HCT116 (cell line): Measurements from ENCODE around the gene MARCHF3. TPM values are rescaled to one million over a fixed set of nuclear protein-coding genes. Genes with fewer than 3 reads are reported as not detected.

Source experiments
- ATAC-seq: fragments of 200-7000 bp; cut with Tn5 transposase; 2 replicates; pipeline ENCODE4 v1.9.1; 2020; ENCODE audit warnings: mild to moderate bottlenecking, moderate library complexity
- BruUV-seq: library from RNA; stranded (reverse); fragments of 400-500 nt; replicated peaks from 2 replicates; lab custom pipeline; 2021; lab: Mats Ljungman, UMichigan
- CTCF ChIA-PET: fragments of 300-600 bp; sonication (Branson Sonifier 250); formaldehyde crosslinking; loops from one replicate; lab custom pipeline; 2021; ENCODE audit warnings: antibody characterized with exemption; lab: Charles Lee
- POLR2A ChIA-PET: fragments of 300-600, 350-600 bp; sonication (Branson Sonifier 250); formaldehyde crosslinking; loops from one replicate; lab custom pipeline; 2021; ENCODE audit warnings: antibody characterized with exemption; lab: Charles Lee
- RAD21 ChIA-PET, 2 experiments: fragments of 300-600 bp; sonication (Branson Sonifier 250); formaldehyde crosslinking; loops; one replicate each; lab custom pipeline; 2023; ENCODE audit warnings: low total read pairs in 2 of 2; ENCODE audit not compliant: uncharacterized antibody in 2 of 2, unreplicated experiment in 2 of 2, low non-redundant PET in 1 of 2; lab: Charles Lee
- DNase-seq: peaks from one replicate; pipeline ENCODE4 v3.0.0-alpha.2; 2010; ENCODE audit warnings: low read depth, low spot score
- H2AFZ ChIP-seq: fragments of 200-600 bp; shearing (Covaris generic), sonication (generic); 2 replicates; pipeline ENCODE4 v1.6.1; 2017; ENCODE audit warnings: low read depth, mixed run types, mixed read lengths, antibody characterized with exemption, low read length; ENCODE audit not compliant: poor library complexity, severe bottlenecking
- H3K27ac ChIP-seq: 2 replicates; pipeline ENCODE4 v1.5.1; 2012; ENCODE audit warnings: low read depth, low read length
- H3K27me3 ChIP-seq: fragments of 200-600 bp; sonication (generic); 2 replicates; pipeline ENCODE4 v1.6.1; 2016; ENCODE audit warnings: mixed run types, low read length, mixed read lengths; ENCODE audit not compliant: insufficient read depth
- H3K36me3 ChIP-seq, 2 experiments: fragments of 200-500 bp in 1 of 2; fragments of 200-600 bp in 1 of 2; sonication (Bioruptor generic) in 1 of 2; sonication (generic) in 1 of 2; 2 replicates each; pipeline versions ENCODE4 v1.5.1 to v1.6.1; 2014 to 2016; ENCODE audit warnings: low read length in 2 of 2, inconsistent platforms in 1 of 2, mixed read lengths in 1 of 2, mixed run types in 1 of 2; ENCODE audit not compliant: insufficient read depth in 2 of 2, control insufficient read depth in 1 of 2
- H3K4me1 ChIP-seq, 2 experiments: fragments of 200-600 bp in 1 of 2; sonication (generic) in 1 of 2; 2 replicates each; pipeline versions ENCODE4 v1.5.1 to v1.6.1; 2012 to 2017; ENCODE audit warnings: low read length in 2 of 2, inconsistent platforms in 1 of 2, mild to moderate bottlenecking in 1 of 2, mixed read lengths in 1 of 2, mixed run types in 1 of 2, moderate library complexity in 1 of 2; ENCODE audit not compliant: insufficient read depth in 2 of 2, control insufficient read depth in 1 of 2
- H3K4me2 ChIP-seq: fragments of 200-600 bp; sonication (generic); 2 replicates; pipeline ENCODE4 v1.6.1; 2017; ENCODE audit warnings: mixed run types, low read length, mixed read lengths
- H3K4me3 ChIP-seq, 2 experiments: fragments of 200-600 bp in 1 of 2; sonication (generic) in 1 of 2; replicated peaks in 1 of 2; 2 replicates each; pipeline ENCODE4 v1.5.1; 2011 to 2016; ENCODE audit warnings: low read length in 2 of 2, control low read depth in 1 of 2, low read depth in 1 of 2, mild to moderate bottlenecking in 1 of 2, mixed read lengths in 1 of 2, mixed run types in 1 of 2
- H3K79me2 ChIP-seq: fragments of 200-600 bp; sonication (generic); 2 replicates; pipeline ENCODE4 v1.6.1; 2017; ENCODE audit warnings: mild to moderate bottlenecking, mixed run types, low read length, moderate library complexity, mixed read lengths; ENCODE audit not compliant: insufficient read depth
- H3K9ac ChIP-seq: fragments of 200-600 bp; sonication (generic); 2 replicates; pipeline ENCODE4 v1.6.1; 2016; ENCODE audit warnings: low read length, mixed read lengths
- H3K9me2 ChIP-seq: fragments of 200-600 bp; sonication (generic), shearing (Covaris generic); 2 replicates; pipeline ENCODE4 v1.6.1; 2017; ENCODE audit warnings: mixed run types, mild to moderate bottlenecking, moderate library complexity; ENCODE audit not compliant: insufficient read depth
- H3K9me3 ChIP-seq, 2 experiments: fragments of 200-500 bp in 1 of 2; fragments of 200-600 bp in 1 of 2; sonication (Bioruptor generic) in 1 of 2; sonication (generic) in 1 of 2; 2 replicates each; pipeline ENCODE4 v1.6.1; 2014 to 2017; ENCODE audit warnings: low read length in 2 of 2, mixed read lengths in 2 of 2, inconsistent platforms in 1 of 2, low read depth in 1 of 2, mild to moderate bottlenecking in 1 of 2, mixed run types in 1 of 2, moderate library complexity in 1 of 2; ENCODE audit not compliant: control insufficient read depth in 1 of 2, insufficient read depth in 1 of 2
- H4K20me1 ChIP-seq: fragments of 200-600 bp; sonication (generic), shearing (Covaris generic); 2 replicates; pipeline ENCODE4 v1.6.1; 2017; ENCODE audit warnings: mixed run types, mild to moderate bottlenecking, moderate library complexity; ENCODE audit not compliant: insufficient read depth
- CBX3 ChIP-seq: IDR thresholded peaks from 2 replicates; pipeline ENCODE4 v1.6.1; 2012; ENCODE audit warnings: low read depth
- CEBPB ChIP-seq: IDR thresholded peaks from 2 replicates; pipeline ENCODE4 v1.6.1; 2012; ENCODE audit warnings: low read depth
- EGR1 ChIP-seq: IDR thresholded peaks from 2 replicates; pipeline ENCODE4 v1.6.1; 2012; ENCODE audit warnings: low read depth
- ELF1 ChIP-seq: IDR thresholded peaks from 2 replicates; pipeline ENCODE4 v1.6.1; 2012; ENCODE audit warnings: low read depth, borderline replicate concordance
- EZH2 ChIP-seq: fragments of 200-600 bp; sonication (generic); IDR thresholded peaks from 2 replicates; pipeline ENCODE4 v1.6.1; 2017; ENCODE audit warnings: antibody characterized with exemption, mixed run types
- EZH2phosphoT487 ChIP-seq: fragments of 200-600 bp; IDR thresholded peaks from 2 replicates; pipeline ENCODE4 v1.6.1; 2018; ENCODE audit warnings: antibody characterized with exemption, borderline replicate concordance
- POLR2A ChIP-seq: IDR thresholded peaks from 2 replicates; pipeline ENCODE4 v1.7.0; 2011; ENCODE audit warnings: borderline replicate concordance; ENCODE audit not compliant: insufficient read depth, insufficient read length; ENCODE audit errors: extremely low read depth
- POLR2AphosphoS5 ChIP-seq: IDR thresholded peaks from 2 replicates; pipeline ENCODE4 v1.6.1; 2011; ENCODE audit warnings: mild to moderate bottlenecking, low read depth, low read length, moderate library complexity
- RAD21 ChIP-seq: IDR thresholded peaks from 2 replicates; pipeline ENCODE4 v1.6.1; 2012; ENCODE audit warnings: low read depth, mild to moderate bottlenecking
- SRF ChIP-seq: IDR thresholded peaks from 2 replicates; pipeline ENCODE4 v1.6.1; 2012; ENCODE audit warnings: low read depth
- YY1 ChIP-seq: IDR thresholded peaks from 2 replicates; pipeline ENCODE4 v1.6.1; 2011; ENCODE audit warnings: low read length, low read depth, moderate library complexity, mild to moderate bottlenecking; ENCODE audit not compliant: insufficient replicate concordance; ENCODE audit errors: extremely low read depth
- ZFX ChIP-seq: fragments of 450-650 bp; IDR thresholded peaks from 2 replicates; pipeline ENCODE4 v1.6.1; 2017
- ZNF274 ChIP-seq: fragments of 200-500 bp; sonication (Bioruptor generic); IDR thresholded peaks from 2 replicates; pipeline ENCODE4 v1.6.1; 2014; ENCODE audit warnings: mild to moderate bottlenecking, low read depth, low read length, inconsistent platforms
- intact Hi-C: fragments of 100-400 bp; cut with micrococcal nuclease; formaldehyde crosslinking; loops from 2 replicates; pipeline ENCODE4 v1.10.0; 2022
- total RNA-seq: library from RNA; stranded (reverse); gene quantifications from one replicate; pipeline ENCODE4 v1.2.1, GENCODE V29; 2021; ENCODE audit not compliant: unreplicated experiment
- TF ChIP-seq, protein P1 (sequence below): IDR thresholded peaks from 2 replicates; pipeline ENCODE4 v1.6.1; 2012
- TF ChIP-seq, protein P2 (sequence below), 3 experiments: fragments of 200-600 bp in 1 of 3; sonication (generic) in 1 of 3; IDR thresholded peaks in 2 of 3; conservative IDR thresholded peaks in 1 of 3; 2 replicates each; pipeline ENCODE4 v1.5.1; 2012 to 2017; ENCODE audit warnings: low read depth in 2 of 3, low read length in 2 of 3, antibody characterized with exemption in 1 of 3, borderline replicate concordance in 1 of 3, control low read depth in 1 of 3, mild to moderate bottlenecking in 1 of 3, mixed read lengths in 1 of 3, mixed run types in 1 of 3, moderate library complexity in 1 of 3; ENCODE audit not compliant: insufficient read depth in 1 of 3

Gene MARCHF3
- total RNA-seq, 1 experiment from 2014 or later = 2.3 TPM

DNA sequence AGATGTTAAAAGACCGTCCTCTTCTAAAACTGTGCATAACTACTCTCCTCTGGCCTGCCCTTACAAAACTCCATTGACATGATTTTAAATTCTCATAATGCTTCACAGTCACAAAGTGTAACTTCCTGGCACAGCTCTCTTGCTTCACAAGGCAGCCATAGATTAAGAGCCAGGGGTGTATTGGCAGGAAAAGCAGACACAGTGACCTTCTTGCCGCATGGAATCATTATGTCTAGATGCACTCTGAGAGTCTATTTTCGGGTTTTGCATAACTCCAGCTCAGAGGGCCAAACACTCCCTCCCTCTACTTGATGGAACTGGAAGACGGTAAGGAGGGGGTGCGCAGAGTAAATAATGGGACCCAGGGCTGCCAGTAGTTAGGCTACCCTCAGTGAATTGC lies 110.1 kb downstream of the MARCHF3 start:
- H3K36me3 ChIP-seq = no peaks in the 10 kb centered on the region
- H3K4me1 ChIP-seq = no peaks in the 10 kb centered on the region
- no TSS peak for BruUV-seq
- no peaks in the 10 kb centered on the region for H3K9me3 ChIP-seq
- POLR2A ChIA-PET = no interaction called here
- H3K27me3 ChIP-seq = no peaks in the 10 kb centered on the region
- no peaks in the 10 kb centered on the region for H3K9me2 ChIP-seq
- H3K4me2 ChIP-seq = no peak overlapping the region
- TF ChIP-seq, protein P1, sequence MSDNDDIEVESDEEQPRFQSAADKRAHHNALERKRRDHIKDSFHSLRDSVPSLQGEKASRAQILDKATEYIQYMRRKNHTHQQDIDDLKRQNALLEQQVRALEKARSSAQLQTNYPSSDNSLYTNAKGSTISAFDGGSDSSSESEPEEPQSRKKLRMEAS = no peak
- TF ChIP-seq EZH2phosphoT487 (no peak), POLR2AphosphoS5 (no peak), SRF (no peak), CBX3 (no peak)
- TF ChIP-seq, all 23 proteins: peak for 0
- CTCF ChIA-PET = no interaction called here
- intact Hi-C loops = no loop called here
- RAD21 ChIA-PET = no interaction called here
- DNase-seq (no peak), ATAC-seq (no peak)
- Histone ChIP-seq H3K4me3 (no peak overlapping the region), H3K9ac (no peak overlapping the region), H3K79me2 (no peaks in the 10 kb centered on the region), H3K27ac (no peak overlapping the region), H2AFZ (no peak overlapping the region), H4K20me1 (no peaks in the 10 kb centered on the region)

DNA sequence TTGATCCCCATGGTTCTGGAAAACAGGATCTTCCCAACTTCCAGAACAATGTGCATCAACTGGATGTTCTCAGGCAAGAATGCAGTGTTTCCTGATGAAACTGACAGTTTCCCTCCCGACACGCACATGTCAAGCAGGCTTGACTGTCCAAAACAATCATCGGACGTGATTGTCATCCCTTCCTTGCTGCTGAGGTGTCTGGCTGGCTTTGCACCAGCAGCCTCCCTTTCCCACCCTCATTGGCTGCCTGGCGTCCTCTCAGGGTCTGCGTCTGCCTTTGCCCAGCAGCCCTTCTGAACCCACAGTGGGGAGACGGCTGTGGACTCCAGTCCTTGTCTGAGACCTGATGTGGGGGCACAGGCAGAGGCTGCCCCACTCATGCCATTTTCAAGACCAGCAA lies 110.8 kb downstream of the MARCHF3 start:
- Histone ChIP-seq H3K9me2 (no peaks in the 10 kb centered on the region), H3K4me1 (no peaks in the 10 kb centered on the region), H3K36me3 (no peaks in the 10 kb centered on the region), H3K27ac (no peak overlapping the region), H3K27me3 (no peaks in the 10 kb centered on the region), H3K9me3 (no peaks in the 10 kb centered on the region), H4K20me1 (no peaks in the 10 kb centered on the region), H3K4me3 (no peak overlapping the region), H2AFZ (no peak overlapping the region), H3K9ac (no peak overlapping the region), H3K4me2 (no peak overlapping the region), H3K79me2 (no peaks in the 10 kb centered on the region)
- CTCF ChIA-PET = no interaction called here
- TF ChIP-seq POLR2AphosphoS5 = no peak
- TF ChIP-seq, protein P2, sequence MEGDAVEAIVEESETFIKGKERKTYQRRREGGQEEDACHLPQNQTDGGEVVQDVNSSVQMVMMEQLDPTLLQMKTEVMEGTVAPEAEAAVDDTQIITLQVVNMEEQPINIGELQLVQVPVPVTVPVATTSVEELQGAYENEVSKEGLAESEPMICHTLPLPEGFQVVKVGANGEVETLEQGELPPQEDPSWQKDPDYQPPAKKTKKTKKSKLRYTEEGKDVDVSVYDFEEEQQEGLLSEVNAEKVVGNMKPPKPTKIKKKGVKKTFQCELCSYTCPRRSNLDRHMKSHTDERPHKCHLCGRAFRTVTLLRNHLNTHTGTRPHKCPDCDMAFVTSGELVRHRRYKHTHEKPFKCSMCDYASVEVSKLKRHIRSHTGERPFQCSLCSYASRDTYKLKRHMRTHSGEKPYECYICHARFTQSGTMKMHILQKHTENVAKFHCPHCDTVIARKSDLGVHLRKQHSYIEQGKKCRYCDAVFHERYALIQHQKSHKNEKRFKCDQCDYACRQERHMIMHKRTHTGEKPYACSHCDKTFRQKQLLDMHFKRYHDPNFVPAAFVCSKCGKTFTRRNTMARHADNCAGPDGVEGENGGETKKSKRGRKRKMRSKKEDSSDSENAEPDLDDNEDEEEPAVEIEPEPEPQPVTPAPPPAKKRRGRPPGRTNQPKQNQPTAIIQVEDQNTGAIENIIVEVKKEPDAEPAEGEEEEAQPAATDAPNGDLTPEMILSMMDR (IDR thresholded peaks at IDR 0.05 in 2 of 3, conservative IDR thresholded peaks at IDR 0.05 in 1 of 3; ENCODE audit: borderline replicate concordance in 1 of 3, insufficient read depth in 1 of 3, low read depth in 2 of 3, low read length in 2 of 3) = no peak
- no peak for TF ChIP-seq ELF1
- TF ChIP-seq YY1 = no peak
- TF ChIP-seq ZNF274 = no peak
- no peak for TF ChIP-seq EZH2
- TF ChIP-seq SRF = no peak
- no peak for TF ChIP-seq CBX3
- no peak for TF ChIP-seq ZFX
- no peak for TF ChIP-seq RAD21
- no peak for TF ChIP-seq EGR1
- TF ChIP-seq EZH2phosphoT487 = no peak
- TF ChIP-seq POLR2A = no peak
- no peak for TF ChIP-seq CEBPB
- POLR2A ChIA-PET = no interaction called here
- intact Hi-C loops = no loop called here
- ATAC-seq (no peak), DNase-seq (no peak)
- RAD21 ChIA-PET = no interaction called here
- no TSS peak for BruUV-seq
